Endothelial cell of umbilical vein (primary cell): ENCODE results near the gene NXN. TPM values are rescaled to one million over a fixed set of nuclear protein-coding genes. Genes with fewer than 3 reads are reported as not detected.

Experiments
- BruUV-seq: library from RNA; stranded (reverse); fragments of 400-500 nt; replicated peaks from 2 replicates; lab custom pipeline; 2021; lab: Mats Ljungman, UMichigan
- CTCF ChIA-PET: fragments of 300-600, 350-600 bp; sonication (Branson Sonifier 250); formaldehyde crosslinking; loops from one replicate; lab custom pipeline; 2021; ENCODE audit warnings: antibody characterized with exemption, inconsistent platforms; lab: Charles Lee
- POLR2A ChIA-PET: fragments of 300-600, 350-600 bp; sonication (Branson Sonifier 250); formaldehyde crosslinking; loops from one replicate; lab custom pipeline; 2021; ENCODE audit warnings: antibody characterized with exemption, inconsistent platforms; lab: Charles Lee
- DNase-seq: peaks from one replicate; pipeline ENCODE4 v3.0.0-alpha.2; 2011; ENCODE audit warnings: low read depth, low spot score
- FAIRE-seq: peaks from 2 replicates; lab custom pipeline; 2011; peaks lifted over from hg19 to GRCh38; lab: Jason Lieb, UNC
- H2AFZ ChIP-seq: 2 replicates; pipeline ENCODE4 v1.6.0; 2012; ENCODE audit warnings: low read depth, low read length, control low read depth, inconsistent platforms
- H3K27ac ChIP-seq: 2 replicates; pipeline ENCODE4 v1.5.1; 2011; ENCODE audit warnings: low read depth, mild to moderate bottlenecking, control low read depth, low read length, moderate library complexity; ENCODE audit not compliant: insufficient read depth
- H3K27me3 ChIP-seq, 2 experiments: 2 replicates each; pipeline versions ENCODE4 v1.6.0 to v1.6.1; 2011; ENCODE audit warnings: low read length in 2 of 2, mixed read lengths in 1 of 2; ENCODE audit not compliant: control insufficient read depth in 2 of 2, insufficient read depth in 2 of 2
- H3K36me3 ChIP-seq, 2 experiments: 2 replicates in 1 of 2; 3 replicates in 1 of 2; pipeline ENCODE4 v1.5.1; 2011; ENCODE audit warnings: low read length in 2 of 2, mild to moderate bottlenecking in 1 of 2, moderate library complexity in 1 of 2; ENCODE audit not compliant: control insufficient read depth in 2 of 2, insufficient read depth in 2 of 2; ENCODE audit errors: extremely low read depth in 1 of 2
- H3K4me1 ChIP-seq: 3 replicates; pipeline ENCODE4 v1.5.1; 2011; ENCODE audit warnings: mild to moderate bottlenecking, low read length; ENCODE audit not compliant: control insufficient read depth, insufficient read depth; ENCODE audit errors: extremely low read depth
- H3K4me2 ChIP-seq: 2 replicates; pipeline ENCODE4 v1.6.1; 2011; ENCODE audit warnings: low read length, control low read depth, mixed read lengths; ENCODE audit not compliant: insufficient read depth
- H3K4me3 ChIP-seq, 3 experiments: fragments of 200-600 bp in 1 of 3; sonication (generic), shearing (Covaris generic) in 1 of 3; replicated peaks in 1 of 3; 2 replicates each; pipeline ENCODE4 v1.5.1; 2011 to 2016; ENCODE audit warnings: control low read depth in 3 of 3, low read length in 3 of 3, mild to moderate bottlenecking in 2 of 3, inconsistent platforms in 1 of 3, low read depth in 1 of 3, moderate library complexity in 1 of 3; ENCODE audit not compliant: insufficient read depth in 1 of 3
- H3K79me2 ChIP-seq: 2 replicates; pipeline ENCODE4 v1.6.0; 2012; ENCODE audit warnings: low read length, inconsistent platforms; ENCODE audit not compliant: control insufficient read depth, insufficient read depth
- H3K9ac ChIP-seq: replicated peaks from 2 replicates; pipeline ENCODE3; 2011; ENCODE audit warnings: low read length, control low read depth; ENCODE audit not compliant: insufficient read depth; ENCODE audit errors: extremely low read depth
- H3K9me1 ChIP-seq: replicated peaks from 3 replicates; pipeline ENCODE4 v1.6.0; 2011; ENCODE audit warnings: mild to moderate bottlenecking, low read length; ENCODE audit not compliant: control insufficient read depth, insufficient read depth; ENCODE audit errors: extremely low read depth
- H3K9me3 ChIP-seq: replicated peaks from 2 replicates; pipeline ENCODE4 v1.5.1; 2012; ENCODE audit warnings: low read length, inconsistent platforms; ENCODE audit not compliant: control insufficient read depth, insufficient read depth
- H4K20me1 ChIP-seq: replicated peaks from 2 replicates; pipeline ENCODE3; 2011; ENCODE audit warnings: mild to moderate bottlenecking, low read length; ENCODE audit not compliant: control insufficient read depth, insufficient read depth; ENCODE audit errors: extremely low read depth
- EZH2 ChIP-seq: IDR thresholded peaks from 2 replicates; pipeline ENCODE4 v1.6.1; 2012; ENCODE audit warnings: borderline replicate concordance, low read depth, mild to moderate bottlenecking, moderate library complexity, low read length, inconsistent platforms; ENCODE audit not compliant: severe bottlenecking
- FOS ChIP-seq: IDR thresholded peaks from 2 replicates; pipeline ENCODE4 v1.6.1; 2011; ENCODE audit warnings: mild to moderate bottlenecking, low read length, moderate library complexity, borderline replicate concordance; ENCODE audit not compliant: insufficient read depth
- JUN ChIP-seq: IDR thresholded peaks from 2 replicates; pipeline ENCODE4 v1.6.1; 2011; ENCODE audit warnings: borderline replicate concordance, low read depth; ENCODE audit not compliant: insufficient read length, insufficient read depth
- MYC ChIP-seq: IDR thresholded peaks from one replicate; pipeline ENCODE4 v1.6.1; 2011; ENCODE audit warnings: mild to moderate bottlenecking, low read depth, low read length
- POLR2A ChIP-seq: IDR thresholded peaks from 2 replicates; pipeline ENCODE4 v1.6.1; 2012; ENCODE audit warnings: low read depth, mild to moderate bottlenecking, control low read depth, low read length
- POLR2AphosphoS5 ChIP-seq: IDR thresholded peaks from 2 replicates; pipeline ENCODE4 v1.6.1; 2012; ENCODE audit warnings: low read depth, mild to moderate bottlenecking, control low read depth, low read length, moderate library complexity; ENCODE audit not compliant: insufficient read depth
- dilution Hi-C: fragments of 300-500 bp; cut with MboI; formaldehyde crosslinking; loops from one replicate; pipeline ENCODE4 v1.15.0; 2019; ENCODE audit warnings: low sequenced_read_pairs; ENCODE audit not compliant: extremely low pct_ligation_motif_present
- intact Hi-C: fragments of 100-400 bp; cut with micrococcal nuclease; formaldehyde crosslinking; loops from one replicate; pipeline ENCODE4 v1.10.0; 2022
- polyA plus RNA-seq, 4 experiments: library from polyadenylated mRNA; depleted of rRNA in 3 of 4; stranded (reverse) in 3 of 4; unstranded in 1 of 4; fragments of >200 nt; gene quantifications; 2 replicates each; pipeline versions ENCODE4 v1.2.1 to v1.2.3, GENCODE V29; 2011 to 2012; ENCODE audit warnings: missing spikeins in 1 of 4
- total RNA-seq: library from RNA; stranded (reverse); gene quantifications from 2 replicates; pipeline ENCODE4 v1.2.3, GENCODE V29; 2021
- TF ChIP-seq, protein P1 (sequence below): IDR thresholded peaks from 2 replicates; pipeline ENCODE4 v1.6.1; 2011; ENCODE audit not compliant: insufficient read depth, insufficient read length
- TF ChIP-seq, protein P2 (sequence below), 2 donors: IDR thresholded peaks; 1 replicate in 1 of 2; 2 replicates in 1 of 2; pipeline ENCODE4 v1.5.1; 2011; ENCODE audit warnings: low read length in 2 of 2, mild to moderate bottlenecking in 2 of 2, moderate library complexity in 2 of 2, control low read depth in 1 of 2, inconsistent platforms in 1 of 2, low read depth in 1 of 2; ENCODE audit not compliant: insufficient read depth in 1 of 2; ENCODE audit errors: extremely low read depth in 1 of 2

NXN gene
- total and polyA plus RNA-seq, 2 donors (not counting 3 experiments of a cell fraction or from before 2014, with no cell fraction given): 69.5 to 77.3 TPM

DNA sequence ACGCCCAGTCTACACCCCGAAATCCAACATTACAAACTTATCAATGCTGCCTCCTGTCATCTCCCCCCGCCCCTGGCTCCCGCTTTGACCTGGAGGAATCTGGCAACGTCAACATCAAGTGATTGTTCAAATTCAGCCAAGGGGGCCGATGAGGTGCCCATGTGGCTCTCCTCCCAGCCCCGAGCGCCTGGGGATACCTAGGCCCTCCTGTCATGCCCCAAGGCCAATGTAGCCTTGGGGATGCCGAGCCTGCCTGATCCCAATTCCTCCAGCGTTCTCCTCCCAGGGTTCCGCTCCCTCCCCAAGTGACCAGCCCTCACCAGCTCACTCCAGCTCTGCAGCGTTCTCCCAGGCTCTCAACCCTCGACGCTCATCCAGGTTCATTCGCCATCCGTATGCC lies 59.4 kb downstream of the NXN start:
- Histone ChIP-seq H3K4me2 (no peak overlapping the region), H3K4me3 (no peak overlapping the region), H4K20me1 (no peaks in the 10 kb centered on the region), H3K27ac (no peak overlapping the region), H3K9me1 (no peaks in the 10 kb centered on the region), H3K36me3 (peaks cover 0 to 2% of the 10 kb centered on the region in 2 experiments), H3K9ac (no peak overlapping the region), H3K9me3 (no peaks in the 10 kb centered on the region), H3K4me1 (peaks cover 22% of the 10 kb centered on the region), H3K79me2 (no peaks in the 10 kb centered on the region), H2AFZ (no peak overlapping the region), H3K27me3 (no peaks in the 10 kb centered on the region)
- CTCF ChIA-PET: no interaction called here
- FAIRE-seq (no peak), DNase-seq (no peak)
- intact Hi-C loops: no loop called here
- POLR2A ChIA-PET: no interaction called here
- no peak for TF ChIP-seq FOS
- no peak for TF ChIP-seq JUN
- no peak for TF ChIP-seq POLR2AphosphoS5
- TF ChIP-seq POLR2A: no peak
- TF ChIP-seq, protein P1, sequence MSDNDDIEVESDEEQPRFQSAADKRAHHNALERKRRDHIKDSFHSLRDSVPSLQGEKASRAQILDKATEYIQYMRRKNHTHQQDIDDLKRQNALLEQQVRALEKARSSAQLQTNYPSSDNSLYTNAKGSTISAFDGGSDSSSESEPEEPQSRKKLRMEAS: no peak
- TF ChIP-seq EZH2: no peak
- no peak for TF ChIP-seq MYC
- TF ChIP-seq, protein P2, sequence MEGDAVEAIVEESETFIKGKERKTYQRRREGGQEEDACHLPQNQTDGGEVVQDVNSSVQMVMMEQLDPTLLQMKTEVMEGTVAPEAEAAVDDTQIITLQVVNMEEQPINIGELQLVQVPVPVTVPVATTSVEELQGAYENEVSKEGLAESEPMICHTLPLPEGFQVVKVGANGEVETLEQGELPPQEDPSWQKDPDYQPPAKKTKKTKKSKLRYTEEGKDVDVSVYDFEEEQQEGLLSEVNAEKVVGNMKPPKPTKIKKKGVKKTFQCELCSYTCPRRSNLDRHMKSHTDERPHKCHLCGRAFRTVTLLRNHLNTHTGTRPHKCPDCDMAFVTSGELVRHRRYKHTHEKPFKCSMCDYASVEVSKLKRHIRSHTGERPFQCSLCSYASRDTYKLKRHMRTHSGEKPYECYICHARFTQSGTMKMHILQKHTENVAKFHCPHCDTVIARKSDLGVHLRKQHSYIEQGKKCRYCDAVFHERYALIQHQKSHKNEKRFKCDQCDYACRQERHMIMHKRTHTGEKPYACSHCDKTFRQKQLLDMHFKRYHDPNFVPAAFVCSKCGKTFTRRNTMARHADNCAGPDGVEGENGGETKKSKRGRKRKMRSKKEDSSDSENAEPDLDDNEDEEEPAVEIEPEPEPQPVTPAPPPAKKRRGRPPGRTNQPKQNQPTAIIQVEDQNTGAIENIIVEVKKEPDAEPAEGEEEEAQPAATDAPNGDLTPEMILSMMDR (IDR thresholded peaks at IDR 0.05; ENCODE audit: extremely low read depth in 1 of 2, insufficient read depth in 1 of 2, low read depth in 1 of 2, low read length in 2 of 2): no peak
- dilution Hi-C loops: no loop called here
- no TSS peak for BruUV-seq
